HG03354 (cell line): ENCODE data around the gene PHF8.

Experiments used
- ATAC-seq: cut with Tn5 transposase; IDR thresholded peaks from one replicate; pipeline ENCODE4 v1.9.1; 2021; ENCODE audit warnings: mild to moderate bottlenecking; ENCODE audit not compliant: unreplicated experiment, poor library complexity, severe bottlenecking

PHF8 gene

DNA sequence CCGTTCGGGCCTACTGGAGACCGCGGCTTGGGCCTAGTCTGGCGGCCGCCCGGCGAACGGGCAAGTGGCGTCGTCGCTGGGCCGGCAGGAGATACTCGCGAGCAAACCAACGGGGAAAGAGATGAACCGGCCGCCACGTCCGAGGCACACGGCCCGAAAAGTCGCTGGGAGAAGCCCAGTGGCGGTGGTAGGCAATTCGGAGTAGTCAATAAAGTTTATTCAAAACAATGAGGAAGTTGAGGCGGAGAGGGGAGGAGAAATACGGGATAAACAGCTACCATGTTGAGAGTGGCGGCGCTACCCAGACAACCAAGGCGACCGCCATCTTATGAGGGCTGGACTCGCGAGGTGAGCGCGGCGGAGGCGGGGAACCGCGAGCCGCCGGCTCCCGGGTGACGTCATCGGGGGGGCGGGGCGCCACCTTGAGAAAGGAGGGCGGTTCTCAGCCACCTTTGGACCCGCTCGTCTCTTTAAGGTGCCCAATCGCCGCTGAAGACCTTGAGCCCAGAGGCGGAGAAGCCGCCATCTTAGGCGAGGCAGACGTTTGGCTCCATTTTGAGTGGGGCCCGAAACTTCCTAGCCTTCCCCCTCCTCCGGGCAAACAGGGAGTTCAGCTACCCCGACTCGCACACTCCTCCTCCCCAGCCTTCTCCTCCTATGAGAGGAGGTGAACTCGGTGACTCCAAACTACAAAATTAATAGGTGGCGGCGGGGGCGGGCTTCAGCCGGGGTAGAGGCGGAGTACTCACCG, at the start of gene PHF8:
TSS of gene PHF8 (minus strand) at position 348 of the 751 bp plus-strand sequence. CDS start 1,745 bp downstream, outside the sequence.
- ATAC-seq = peak; percentile 87

DNA sequence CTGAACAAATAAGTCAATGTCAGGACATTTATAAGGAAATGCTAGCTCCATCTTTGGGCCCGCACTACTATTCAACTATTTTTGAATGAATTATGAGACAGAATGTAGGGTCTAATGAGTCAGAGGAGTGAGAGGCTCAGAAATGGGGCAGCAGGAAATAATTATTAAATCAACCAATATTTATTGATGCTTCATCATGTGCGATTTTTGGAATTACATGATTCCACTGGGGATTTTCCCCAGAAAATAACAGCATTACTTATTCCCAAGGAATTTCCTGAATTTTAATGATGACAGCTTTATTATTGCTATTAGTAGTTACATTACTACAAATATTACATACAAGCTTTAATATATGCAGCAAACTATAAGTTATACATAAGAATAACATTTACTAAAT, 49.3 kb upstream of the PHF8 start:
- ATAC-seq = no peak

DNA sequence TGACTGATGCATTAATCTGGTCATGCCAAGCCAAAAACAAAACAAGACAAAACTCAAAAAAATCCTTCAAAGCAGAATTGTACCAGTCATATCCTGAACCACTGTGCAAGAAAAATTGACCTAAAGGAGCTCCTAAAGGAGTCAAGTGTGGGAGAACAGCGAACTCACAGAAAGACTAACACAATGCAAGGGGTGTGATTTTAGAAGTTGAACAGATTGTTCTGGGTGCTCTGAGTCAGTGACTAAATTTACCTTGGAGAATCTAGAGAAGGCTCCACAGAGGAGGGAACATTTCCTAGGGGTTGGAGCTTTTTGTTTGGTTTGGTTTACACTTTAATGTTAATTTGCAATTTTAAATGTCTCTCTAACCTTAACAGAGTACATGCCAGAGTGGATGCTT, 48.9 kb upstream of the PHF8 start:
- no peak for ATAC-seq

DNA sequence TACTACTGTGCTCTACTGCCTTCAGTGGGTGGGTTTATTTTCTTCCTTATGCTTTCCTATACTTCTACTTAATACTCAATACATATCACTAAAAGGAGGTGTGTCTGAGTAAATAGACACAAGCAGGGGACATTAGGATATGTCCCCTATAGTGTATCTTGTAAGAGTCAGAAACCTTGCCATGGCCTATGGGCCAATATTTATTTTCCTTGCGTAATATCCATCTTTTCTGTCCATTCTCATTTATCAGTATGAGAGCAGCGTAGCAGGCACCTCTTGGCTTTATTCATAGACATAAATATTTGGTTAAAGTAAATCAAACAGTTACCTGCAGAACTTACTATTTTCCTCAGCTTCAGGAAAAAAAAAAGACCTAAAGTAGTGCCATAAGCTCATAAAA, 46.6 kb upstream of the PHF8 start:
- no peak for ATAC-seq

DNA sequence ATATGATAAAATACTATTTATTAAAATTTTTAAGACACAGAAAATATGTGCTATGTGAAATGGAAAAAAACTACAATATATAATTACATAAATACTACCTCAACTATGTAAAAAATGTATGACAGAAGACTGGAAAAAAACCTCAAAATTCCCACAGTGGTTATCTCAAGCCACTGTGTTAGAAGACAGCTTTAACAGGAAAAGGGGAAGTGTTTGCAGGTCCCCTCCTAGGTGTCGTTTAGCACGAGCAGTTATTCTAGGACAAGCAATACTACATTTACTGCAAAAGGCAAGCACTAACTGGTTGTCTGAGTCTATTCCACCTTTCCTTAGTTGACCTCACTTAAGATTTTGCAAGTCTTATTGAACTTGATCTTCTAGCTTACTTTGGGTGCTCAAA, 44.9 kb upstream of the PHF8 start:
- no peak for ATAC-seq

DNA sequence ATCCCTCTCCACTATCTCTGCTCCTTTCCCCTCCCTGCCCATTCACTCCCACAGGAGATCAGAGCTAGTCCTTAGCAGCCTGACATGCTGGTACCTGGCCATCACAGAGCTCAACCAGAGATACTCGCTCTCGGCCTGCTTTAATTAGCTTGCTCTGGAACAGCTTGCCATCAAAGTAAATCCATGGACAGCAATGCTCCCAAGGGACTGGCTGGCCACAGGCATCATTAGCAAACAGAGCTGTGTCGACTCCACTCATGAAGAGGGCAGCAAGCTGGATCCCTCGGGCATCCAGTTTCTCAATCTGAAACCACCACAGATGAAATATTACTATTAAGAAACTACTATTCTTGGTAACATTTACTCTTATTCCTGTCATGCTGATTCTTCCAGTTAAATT, 43.4 kb upstream of the PHF8 start:
- no peak for ATAC-seq

DNA sequence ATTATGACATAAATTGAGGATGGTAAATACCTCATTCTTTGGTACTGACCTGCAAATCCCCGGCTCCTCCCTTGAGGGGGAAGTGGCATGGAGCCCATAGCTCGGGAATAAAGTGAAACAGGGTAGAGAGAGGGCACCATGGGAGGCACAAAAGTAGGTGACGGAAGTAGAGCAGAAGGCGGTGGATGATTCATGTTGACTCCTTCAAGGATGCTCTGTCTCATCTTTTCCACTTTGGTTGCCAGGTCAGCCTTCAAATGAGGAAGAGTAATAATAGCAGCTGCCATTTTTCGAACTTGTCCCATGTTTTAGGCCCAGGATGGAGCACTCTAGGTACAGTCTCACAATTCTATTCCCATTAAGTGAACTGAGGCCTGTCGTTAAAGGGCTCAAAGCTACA, 41.4 kb upstream of the PHF8 start:
- no peak for ATAC-seq

DNA sequence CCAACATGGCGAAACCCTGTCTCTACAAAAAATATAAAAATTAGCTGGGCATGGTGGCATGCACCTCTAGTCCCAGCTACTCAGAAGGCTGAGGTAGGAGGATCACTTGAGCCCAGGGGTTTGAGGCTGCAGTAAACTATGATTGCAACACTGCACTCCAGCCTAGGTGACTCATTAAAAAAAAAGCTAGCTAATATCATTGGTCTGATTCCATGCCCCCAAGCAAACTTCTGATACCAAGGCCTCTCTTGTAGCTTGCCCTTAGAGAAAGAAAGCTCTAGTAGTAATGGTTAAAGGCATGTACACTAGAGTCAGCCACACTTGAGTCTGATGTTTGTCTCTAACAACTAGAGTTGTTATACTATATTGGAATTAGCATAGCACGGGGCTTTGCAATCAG, 32.6 kb upstream of the PHF8 start:
- no peak for ATAC-seq

DNA sequence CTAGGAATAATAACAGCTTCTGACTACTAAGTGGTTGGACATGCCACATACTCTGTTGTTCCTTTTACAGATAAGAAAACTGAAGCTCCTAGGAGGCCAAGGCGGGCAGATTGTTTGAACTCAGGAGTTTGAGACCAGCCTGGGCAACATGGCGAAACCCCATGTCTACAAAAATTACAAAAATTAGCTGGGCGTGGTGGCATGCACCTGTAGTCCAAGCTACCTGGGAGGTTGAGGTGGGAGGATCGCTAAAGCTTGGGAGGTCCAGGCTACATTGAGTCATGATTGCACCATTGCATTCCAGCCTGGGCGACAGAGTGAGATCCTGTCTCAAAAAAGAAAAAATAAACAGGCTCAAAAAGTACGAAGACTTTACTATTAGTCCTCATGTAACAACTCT, 30.6 kb upstream of the PHF8 start:
- ATAC-seq = no peak

DNA sequence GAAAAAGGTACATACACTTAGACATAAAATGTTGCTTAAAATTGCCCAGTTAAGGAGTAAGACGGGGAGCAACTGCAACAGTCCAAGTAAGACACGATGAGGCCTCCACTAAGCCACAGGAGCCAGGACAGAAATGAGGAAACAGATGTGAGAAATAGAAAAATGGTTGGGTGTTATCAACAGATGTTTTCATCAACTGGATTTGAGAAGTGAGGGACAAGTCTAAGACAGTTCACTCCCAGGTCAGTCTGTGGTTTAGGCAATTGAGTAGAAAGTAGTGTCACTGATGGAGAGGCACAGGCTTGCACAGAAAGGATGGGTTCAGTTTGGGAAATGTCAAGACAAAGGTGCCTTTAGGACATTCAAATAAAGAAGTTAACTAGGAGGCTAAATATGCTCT, 23.5 kb upstream of the PHF8 start:
- ATAC-seq = no peak

DNA sequence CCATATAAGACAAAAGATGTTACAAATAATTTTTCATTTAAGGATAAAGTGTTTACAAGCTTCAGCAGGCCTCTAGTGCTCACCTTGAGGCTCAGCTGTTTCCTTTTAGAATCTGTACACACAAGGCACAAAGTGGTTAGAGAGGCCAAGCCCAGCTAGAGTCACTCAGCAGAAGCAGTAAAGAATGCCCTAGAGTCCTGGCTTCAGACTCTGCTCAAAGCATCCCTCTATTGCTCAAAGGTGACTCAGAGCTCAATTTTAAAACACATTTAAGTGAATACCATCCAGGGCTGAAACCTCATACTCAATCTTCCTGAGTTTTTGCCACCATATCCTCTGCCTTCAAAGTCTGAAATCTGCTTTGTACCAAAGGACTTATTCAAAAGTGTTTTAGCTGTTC, 22.6 kb upstream of the PHF8 start:
- ATAC-seq = no peak

DNA sequence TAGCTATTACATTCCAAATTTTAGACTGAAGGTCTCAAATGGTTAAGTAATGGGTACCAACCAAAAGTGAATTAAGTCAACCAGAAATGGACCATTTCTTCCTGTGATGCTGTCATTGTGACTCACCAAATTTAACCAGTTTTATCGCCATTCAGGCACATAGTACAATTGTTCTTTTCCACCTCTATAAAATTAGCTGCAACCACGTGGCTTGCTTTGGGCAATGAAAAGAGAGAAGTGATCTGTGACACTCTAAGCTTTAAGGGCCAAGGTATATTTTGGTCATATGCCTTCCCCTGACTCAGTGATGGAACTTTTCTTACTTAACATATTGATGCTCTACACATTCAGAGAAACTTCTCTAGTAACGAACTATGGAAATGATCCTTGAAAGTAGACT, 20.3 kb upstream of the PHF8 start:
- ATAC-seq = no peak

DNA sequence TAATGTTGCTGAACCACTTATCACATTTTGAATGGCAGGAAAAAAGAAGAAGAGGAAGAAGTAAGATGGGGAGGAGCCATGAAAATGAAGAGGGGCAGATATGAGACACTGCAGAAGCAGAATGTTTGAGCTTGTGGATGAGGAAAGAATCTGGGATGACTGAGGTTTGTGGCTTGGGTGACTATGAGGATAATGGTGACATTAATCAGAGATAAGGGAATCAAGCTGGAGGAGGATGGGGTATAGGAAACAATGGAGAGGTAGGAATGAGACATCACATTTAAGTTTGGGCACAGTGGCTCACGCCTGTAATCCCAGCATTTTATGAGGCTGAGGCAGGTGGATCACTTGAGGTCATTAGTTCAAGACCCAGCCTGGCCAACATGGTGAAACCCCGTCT, 19.1 kb upstream of the PHF8 start:
- no peak for ATAC-seq

DNA sequence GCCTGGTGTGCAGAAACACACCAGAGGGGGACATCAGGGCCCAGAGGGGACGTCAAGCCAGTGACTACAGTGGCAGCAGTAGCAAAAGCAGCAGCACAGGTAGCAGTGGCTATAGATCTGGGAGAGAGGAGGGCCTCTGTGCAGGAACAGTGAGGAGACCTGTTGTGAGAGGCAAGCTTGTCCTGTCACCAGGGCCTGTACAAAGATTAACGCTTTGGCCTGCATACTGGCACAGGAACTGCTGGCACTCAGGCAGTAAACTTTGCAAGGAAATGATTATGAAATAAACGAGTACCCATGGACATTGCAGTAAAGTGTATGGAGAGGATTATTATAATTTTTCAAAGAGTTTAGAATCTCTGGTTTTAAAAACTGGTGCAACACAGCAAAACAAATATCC, 5.5 kb upstream of the PHF8 start:
- ATAC-seq = no peak

DNA sequence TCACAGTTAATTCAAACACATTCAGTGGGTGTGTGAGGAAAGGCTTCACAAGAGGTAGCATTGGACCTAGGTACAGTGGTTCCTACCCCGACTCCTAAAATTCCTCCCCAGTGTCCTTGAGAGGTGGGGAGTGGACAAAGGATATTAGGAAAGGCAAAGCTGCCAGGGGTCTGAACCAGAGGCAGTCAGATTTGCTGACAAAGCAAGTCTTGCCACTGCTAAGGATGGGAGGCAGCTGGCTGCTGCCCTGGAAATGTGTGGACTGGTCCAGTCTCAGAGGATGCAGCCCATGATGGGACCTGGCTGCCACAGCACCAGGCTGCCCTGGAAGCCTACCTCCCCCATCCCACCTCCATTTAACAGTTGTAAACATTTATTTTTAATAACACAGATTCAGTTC, 4.1 kb upstream of the PHF8 start:
- ATAC-seq = no peak

DNA sequence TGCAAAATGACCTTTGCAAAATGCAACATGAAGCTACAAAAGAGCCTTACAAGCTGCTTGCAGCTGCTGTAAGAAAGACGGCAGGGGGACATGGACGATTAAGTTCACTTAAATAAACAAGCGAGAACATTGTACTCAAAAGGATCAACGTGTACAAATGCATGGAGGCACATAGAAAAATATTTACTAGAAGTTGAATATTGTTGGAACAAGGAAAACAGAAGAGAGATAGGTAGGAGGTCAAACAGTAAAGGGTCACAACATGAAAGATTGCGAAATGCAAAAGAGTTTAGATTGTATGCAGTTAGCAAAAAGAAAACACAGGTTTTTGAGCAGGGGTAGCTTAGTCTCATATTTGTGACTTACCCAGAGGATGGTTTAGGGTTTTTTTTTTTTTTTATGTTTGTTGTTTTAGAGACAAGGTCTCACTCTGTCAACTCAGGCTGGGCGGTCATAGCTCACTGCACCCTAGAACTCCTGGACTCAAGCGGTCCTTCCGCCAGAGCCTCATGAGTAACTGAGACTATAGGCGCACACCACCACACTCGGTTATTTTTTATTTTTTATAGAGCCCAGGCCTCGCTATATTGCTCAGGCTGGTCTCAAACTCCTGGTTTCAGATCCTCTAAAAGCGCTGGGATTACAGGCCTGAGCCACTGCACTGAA, 1.4 kb upstream of the PHF8 start:
- ATAC-seq = no peak

DNA sequence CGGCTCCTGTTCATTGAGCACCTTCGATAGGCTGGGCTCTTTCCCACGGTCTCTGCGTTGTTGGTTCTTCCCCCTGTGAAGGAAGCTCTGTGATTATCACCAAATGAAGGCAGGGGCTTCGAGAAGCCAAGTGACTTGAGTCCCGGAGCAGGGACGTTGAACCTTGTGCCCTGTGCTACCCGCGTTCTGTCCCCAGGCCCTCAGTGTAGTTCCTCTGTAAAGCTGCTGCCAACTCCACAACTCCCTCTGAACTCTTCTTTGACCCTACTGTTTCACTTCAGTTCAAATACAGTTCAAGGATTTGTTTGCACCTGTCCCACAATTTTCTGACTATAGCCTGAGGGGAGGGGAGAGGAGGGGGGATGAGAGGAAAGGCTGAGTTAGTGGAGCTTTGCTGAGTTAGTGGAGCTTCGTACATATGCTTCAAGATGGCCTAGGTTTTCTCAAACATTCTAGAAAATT, 635 bp upstream of the PHF8 start:
- ATAC-seq = no peak

DNA sequence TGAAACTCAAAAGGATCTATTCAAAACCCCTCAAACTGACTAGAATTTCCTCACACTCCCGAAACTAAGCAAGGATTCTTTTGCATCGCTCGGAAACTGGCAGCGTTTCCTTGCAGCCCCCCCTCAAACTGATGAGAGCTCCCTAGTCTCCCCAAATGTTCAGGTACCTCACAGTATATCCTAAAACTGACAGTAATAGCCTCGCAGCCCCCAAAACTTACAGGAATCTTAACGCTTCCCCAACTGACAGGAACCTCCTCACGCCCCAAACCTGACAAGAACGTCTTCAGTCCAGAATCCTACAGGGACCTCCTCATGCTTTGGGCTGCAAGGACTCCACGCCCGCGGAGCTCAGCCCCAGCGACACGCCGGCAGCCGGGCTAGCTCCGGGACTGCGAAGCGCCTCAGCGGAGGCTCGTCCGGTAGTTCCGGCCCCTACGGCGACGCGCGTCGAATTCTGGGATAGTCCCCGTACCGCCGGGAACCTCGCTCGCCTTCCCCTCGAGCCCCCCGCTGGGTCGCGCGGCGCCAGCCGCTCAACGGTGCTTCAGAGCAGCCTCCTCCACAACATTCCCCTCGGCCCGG, 640 bp downstream of the PHF8 start:
- peak; percentile 19 for ATAC-seq

DNA sequence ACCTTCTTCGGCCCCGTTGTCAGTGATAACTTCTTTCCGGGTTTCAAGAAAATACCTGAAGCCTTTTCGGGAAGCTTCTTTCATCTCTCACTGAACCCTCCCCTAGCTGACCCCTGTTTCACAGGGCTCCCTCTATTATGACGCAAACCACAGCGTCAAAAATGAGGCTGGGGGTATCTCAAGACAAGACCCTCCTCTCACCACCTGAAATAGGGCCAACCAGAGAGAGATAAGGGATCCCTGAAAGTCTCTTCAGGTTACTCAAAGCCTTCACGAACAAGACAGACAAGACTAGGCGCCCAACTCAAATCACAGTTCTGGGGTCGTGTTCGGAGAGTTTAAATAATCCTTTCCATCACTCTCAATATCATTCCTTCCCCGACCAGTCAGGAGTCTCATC, 1.2 kb downstream of the PHF8 start:
- no peak for ATAC-seq

DNA sequence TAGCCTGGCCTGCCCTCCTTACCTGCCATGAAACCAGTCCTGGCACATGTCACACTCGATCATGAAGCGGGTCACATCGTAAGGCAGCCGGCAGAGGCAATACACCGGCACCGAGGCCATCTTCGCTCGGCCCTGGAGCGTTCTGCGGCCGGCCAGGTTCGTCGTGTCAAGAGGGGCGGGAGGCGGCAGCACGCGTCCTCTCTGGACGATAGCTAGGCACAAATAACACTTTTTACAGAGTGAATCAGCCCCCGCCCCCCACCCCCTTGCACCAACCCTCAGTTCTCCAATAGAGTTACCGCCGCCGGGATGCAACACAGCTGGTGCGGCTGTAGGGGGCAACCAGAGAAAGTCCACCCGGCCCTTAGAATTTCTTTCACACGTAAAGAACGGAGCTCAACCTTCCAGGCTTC, 1.7 kb downstream of the PHF8 start:
- ATAC-seq = no peak

DNA sequence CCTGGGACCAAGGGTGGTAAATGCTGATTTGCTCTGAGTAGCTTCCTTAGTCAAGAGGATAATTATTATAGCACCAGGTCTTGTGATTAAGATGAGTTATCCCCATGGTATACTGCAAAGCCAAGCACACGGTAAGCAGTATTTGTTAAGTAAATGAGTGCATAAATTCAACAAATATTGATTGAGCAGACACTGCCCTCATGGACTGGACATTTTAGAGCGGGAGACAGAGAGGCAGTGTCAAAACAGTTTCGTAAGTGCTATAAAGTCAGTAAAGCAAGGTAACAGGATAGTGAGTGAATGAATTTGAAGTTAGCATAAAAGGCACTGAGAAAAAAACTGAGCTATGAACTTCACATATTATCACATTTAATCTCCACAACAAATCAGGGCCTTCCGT, 13.9 kb downstream of the PHF8 start:
- ATAC-seq = no peak
